ENCODE measurements around the gene CLPTM1. TPM values are rescaled to one million over a fixed set of nuclear protein-coding genes. Genes with fewer than 3 reads are reported as not detected.

CLPTM1 gene
- total and polyA plus RNA-seq, 2 donors (not counting 3 experiments of a cell fraction or from before 2014, with no cell fraction given): 108 to 176 TPM

DNA sequence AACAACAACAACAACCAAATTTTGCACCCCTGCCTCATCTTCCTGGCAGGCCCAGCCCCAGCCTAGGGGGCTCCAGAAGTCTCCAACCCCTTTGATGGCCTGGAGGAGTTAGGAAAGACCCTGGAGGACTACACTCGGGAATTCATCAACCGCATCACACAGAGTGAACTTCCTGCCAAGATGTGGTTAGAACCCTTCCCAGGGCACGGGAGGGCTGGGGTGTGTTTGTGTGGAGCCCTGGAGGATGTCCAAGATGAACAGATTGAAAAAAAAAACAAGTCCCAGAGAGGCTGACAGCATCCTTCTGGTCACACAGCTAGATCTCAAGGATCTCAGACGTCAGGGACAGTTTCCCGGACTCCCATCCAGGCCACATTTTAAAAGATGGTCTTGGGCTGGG lies 27.4 kb upstream of the CLPTM1 start:
- Histone ChIP-seq H3K4me2 (ENCODE audit: insufficient read depth, low read length) (no peak overlapping the region), H3K9ac (replicated peaks; ENCODE audit: extremely low read depth, insufficient read depth, low read length) (no peak overlapping the region), H3K9me3 (replicated peaks; ENCODE audit: control insufficient read depth, insufficient read depth, low read length) (no peaks in the 10 kb centered on the region), H4K20me1 (replicated peaks; ENCODE audit: control insufficient read depth, extremely low read depth, insufficient read depth, low read length) (no peaks in the 10 kb centered on the region), H3K27me3 (ENCODE audit: control insufficient read depth in 2 of 2, insufficient read depth in 2 of 2, low read length in 2 of 2) (peaks cover 0 to 2% of the 10 kb centered on the region in 2 experiments), H3K4me3 (replicated peaks in 1 of 3; ENCODE audit: insufficient read depth in 1 of 3, low read depth in 1 of 3, low read length in 3 of 3) (no peak overlapping the region), H3K9me1 (replicated peaks; ENCODE audit: control insufficient read depth, extremely low read depth, insufficient read depth, low read length) (no peaks in the 10 kb centered on the region), H3K79me2 (ENCODE audit: control insufficient read depth, insufficient read depth, low read length) (no peaks in the 10 kb centered on the region), H3K36me3 (ENCODE audit: control insufficient read depth in 2 of 2, extremely low read depth in 1 of 2, insufficient read depth in 2 of 2, low read length in 2 of 2) (no peaks in the 10 kb centered on the region), H2AFZ (ENCODE audit: low read depth, low read length) (no peak overlapping the region), H3K27ac (ENCODE audit: insufficient read depth, low read depth, low read length) (no peak overlapping the region), H3K4me1 (ENCODE audit: control insufficient read depth, extremely low read depth, insufficient read depth, low read length) (peaks cover 3% of the 10 kb centered on the region)
- intact Hi-C loops (cut with micrococcal nuclease) (loop anchor here (2.0 kb wide), 1 partner anchor 27 kb away; the partner anchor contains the start of gene CLPTM1), dilution Hi-C loops (cut with MboI; ENCODE audit: extremely low pct_ligation_motif_present, low sequenced_read_pairs) (no loop called here)
- ChIA-PET CTCF (no interaction called here), POLR2A (no interaction called here)
- BruUV-seq (replicated peaks): no TSS peak
- TF ChIP-seq FOS (IDR thresholded peaks at IDR 0.05; ENCODE audit: borderline replicate concordance, insufficient read depth, low read length) (no peak), CTCF (IDR thresholded peaks at IDR 0.05; ENCODE audit: extremely low read depth in 1 of 2, insufficient read depth in 1 of 2, low read depth in 1 of 2, low read length in 2 of 2) (no peak), POLR2A (IDR thresholded peaks at IDR 0.05; ENCODE audit: low read depth, low read length) (no peak)
- no peak for DNase-seq (ENCODE audit: low read depth, low spot score)
- no peak for FAIRE-seq

- Histone ChIP-seq H3K27ac (ENCODE audit: insufficient read depth, low read depth, low read length) (no peak overlapping the region), H3K4me1 (ENCODE audit: control insufficient read depth, extremely low read depth, insufficient read depth, low read length) (peaks cover 3% of the 10 kb centered on the region), H2AFZ (ENCODE audit: low read depth, low read length) (no peak overlapping the region), H3K27me3 (ENCODE audit: control insufficient read depth in 2 of 2, insufficient read depth in 2 of 2, low read length in 2 of 2) (no peaks in the 10 kb centered on the region), H3K9me1 (replicated peaks; ENCODE audit: control insufficient read depth, extremely low read depth, insufficient read depth, low read length) (no peaks in the 10 kb centered on the region), H3K4me2 (ENCODE audit: insufficient read depth, low read length) (no peak overlapping the region), H3K4me3 (replicated peaks in 1 of 3; ENCODE audit: insufficient read depth in 1 of 3, low read depth in 1 of 3, low read length in 3 of 3) (no peak overlapping the region), H3K79me2 (ENCODE audit: control insufficient read depth, insufficient read depth, low read length) (no peaks in the 10 kb centered on the region), H3K36me3 (ENCODE audit: control insufficient read depth in 2 of 2, extremely low read depth in 1 of 2, insufficient read depth in 2 of 2, low read length in 2 of 2) (no peaks in the 10 kb centered on the region), H3K9ac (replicated peaks; ENCODE audit: extremely low read depth, insufficient read depth, low read length) (no peak overlapping the region), H3K9me3 (replicated peaks; ENCODE audit: control insufficient read depth, insufficient read depth, low read length) (no peaks in the 10 kb centered on the region), H4K20me1 (replicated peaks; ENCODE audit: control insufficient read depth, extremely low read depth, insufficient read depth, low read length) (no peaks in the 10 kb centered on the region)
- POLR2A ChIA-PET: no interaction called here
- DNase-seq (ENCODE audit: low read depth, low spot score): no peak
- no peak for FAIRE-seq
- CTCF ChIA-PET: no interaction called here
- intact Hi-C loops (cut with micrococcal nuclease) (no loop called here), dilution Hi-C loops (cut with MboI; ENCODE audit: extremely low pct_ligation_motif_present, low sequenced_read_pairs) (no loop called here)
- no peak for TF ChIP-seq POLR2A (IDR thresholded peaks at IDR 0.05; ENCODE audit: low read depth, low read length)
- no TSS peak for BruUV-seq (replicated peaks)
Measured at GRCh38 chr19:44930088-44930487, 25.1 kb upstream of the CLPTM1 start.

All from endothelial cell of umbilical vein (primary cell).